Measurements from ENCODE around the gene IRF8. TPM values are rescaled to one million over a fixed set of nuclear protein-coding genes. Genes with fewer than 3 reads are reported as not detected.

Gene IRF8
- total and polyA plus RNA-seq, 2 of the 4 experiments (the other 2 are of a cell fraction): not detected

DNA sequence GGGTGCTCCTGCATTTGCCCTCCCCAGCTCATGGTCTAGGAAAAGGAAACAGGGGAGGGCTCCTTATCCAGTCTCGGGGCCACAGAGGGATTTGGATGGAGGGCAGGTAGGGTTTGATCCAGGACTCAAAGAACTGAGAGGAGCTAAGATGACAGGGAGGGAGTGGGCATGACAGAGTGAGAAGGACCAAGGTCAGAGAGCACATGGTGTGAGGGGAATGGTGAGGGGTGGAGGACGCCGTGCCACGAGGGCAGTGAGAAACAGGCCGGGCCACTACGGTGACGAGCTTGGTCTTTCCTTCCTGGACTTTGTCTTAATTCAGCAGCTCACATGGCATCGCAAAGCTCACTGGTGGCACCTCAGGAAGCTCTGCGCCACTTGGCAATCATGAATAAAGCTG, 35.2 kb downstream of the IRF8 start:
- intact Hi-C loops (cut with micrococcal nuclease): no loop called here
- no peak overlapping the region for H3K27ac ChIP-seq (ENCODE audit: insufficient read depth, low read length)
- H2AK9ac ChIP-seq (replicated peaks; ENCODE audit: low read depth, low read length, poor library complexity): no peak overlapping the region
- no peak overlapping the region for H2AK5ac ChIP-seq (ENCODE audit: low read depth, low read length)
- no TSS peak for BruUV-seq (replicated peaks)
- no peak overlapping the region for H3K4ac ChIP-seq (ENCODE audit: low read depth, low read length)
- H3K9ac ChIP-seq (ENCODE audit: low read depth, low read length): no peak overlapping the region
- no peak overlapping the region for H2BK15ac ChIP-seq (ENCODE audit: low read depth, low read length)
- WGBS, 2 experiments (ENCODE audit: extremely low coverage in 2 of 2, insufficient read length in 1 of 2): 69% methylated on average over 5 of the region's 9 CpGs; no CpG with 5 or more reads in 1 of the 2 experiments
- no peak for DNase-seq
- H3K4me1 ChIP-seq (ENCODE audit: control insufficient read depth, insufficient read depth, low read length): no peaks in the 10 kb centered on the region
- ChIA-PET CTCF (interaction anchor here (1.5 kb wide), 1 partner anchor 16 kb away, joined by 3 read pairs; no protein-coding TSS in a partner anchor), POLR2A (ENCODE audit: unreplicated experiment) (no interaction called here)
- H3K23ac ChIP-seq (ENCODE audit: low read depth, low read length): no peak overlapping the region
- no peaks in the 10 kb centered on the region for H3K9me1 ChIP-seq (ENCODE audit: insufficient read depth, low read length)
- no peak overlapping the region for H3K4me2 ChIP-seq (ENCODE audit: low read depth, low read length)
- no peaks in the 10 kb centered on the region for H3K9me3 ChIP-seq (ENCODE audit: control insufficient read depth, insufficient read depth, low read length)
- no peaks in the 10 kb centered on the region for H3K36me3 ChIP-seq (ENCODE audit: control insufficient read depth, insufficient read depth, low read length)
- no peak overlapping the region for H4K5ac ChIP-seq (ENCODE audit: low read depth, low read length)
- H3K14ac ChIP-seq (replicated peaks; ENCODE audit: low read depth, low read length): no peak overlapping the region
- dilution Hi-C loops (cut with HindIII; ENCODE audit: low sequenced_read_pairs, unreplicated experiment): no loop called here
- TF ChIP-seq MXI1 (IDR thresholded peaks at IDR 0.05; ENCODE audit: borderline replicate concordance, low read depth, low read length): no peak
- TF ChIP-seq, protein P1, sequence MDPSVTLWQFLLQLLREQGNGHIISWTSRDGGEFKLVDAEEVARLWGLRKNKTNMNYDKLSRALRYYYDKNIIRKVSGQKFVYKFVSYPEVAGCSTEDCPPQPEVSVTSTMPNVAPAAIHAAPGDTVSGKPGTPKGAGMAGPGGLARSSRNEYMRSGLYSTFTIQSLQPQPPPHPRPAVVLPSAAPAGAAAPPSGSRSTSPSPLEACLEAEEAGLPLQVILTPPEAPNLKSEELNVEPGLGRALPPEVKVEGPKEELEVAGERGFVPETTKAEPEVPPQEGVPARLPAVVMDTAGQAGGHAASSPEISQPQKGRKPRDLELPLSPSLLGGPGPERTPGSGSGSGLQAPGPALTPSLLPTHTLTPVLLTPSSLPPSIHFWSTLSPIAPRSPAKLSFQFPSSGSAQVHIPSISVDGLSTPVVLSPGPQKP (IDR thresholded peaks at IDR 0.05; ENCODE audit: borderline replicate concordance, low read depth, low read length): no peak
- TF ChIP-seq RFX5 (IDR thresholded peaks at IDR 0.05; ENCODE audit: low read depth, low read length): no peak
- no peak for TF ChIP-seq MAFK (IDR thresholded peaks at IDR 0.05; ENCODE audit: low read depth, low read length)
- TF ChIP-seq CEBPB (IDR thresholded peaks at IDR 0.05; ENCODE audit: low read depth, low read length): no peak
- no peak for TF ChIP-seq MAZ (IDR thresholded peaks at IDR 0.05; ENCODE audit: borderline replicate concordance, low read depth, low read length)
- TF ChIP-seq BHLHE40 (IDR thresholded peaks at IDR 0.05; ENCODE audit: low read depth, low read length): no peak
- no peak for TF ChIP-seq RCOR1 (IDR thresholded peaks at IDR 0.05; ENCODE audit: insufficient replicate concordance, low read length)
- no peak for TF ChIP-seq NFE2L2 (IDR thresholded peaks at IDR 0.05; ENCODE audit: low read depth, low read length)
- no peak for TF ChIP-seq FOS (IDR thresholded peaks at IDR 0.05; ENCODE audit: low read depth, low read length)
- no peak for TF ChIP-seq CHD1 (IDR thresholded peaks at IDR 0.05; ENCODE audit: low read depth, low read length)
- no peak for TF ChIP-seq CTCF (conservative IDR thresholded peaks at IDR 0.05; ENCODE audit: low read depth, low read length)
- no peak for TF ChIP-seq RAD21 (IDR thresholded peaks at IDR 0.05; ENCODE audit: low read length)
- TF ChIP-seq POLR2A (IDR thresholded peaks at IDR 0.05; ENCODE audit: low read depth, low read length): no peak
- no peak for TF ChIP-seq USF2 (IDR thresholded peaks at IDR 0.05; ENCODE audit: low read depth, low read length)
- ATAC-seq (ENCODE audit: low read depth): no peak
- H4K91ac ChIP-seq (ENCODE audit: insufficient read depth, low read depth, low read length): no peak overlapping the region
- no peak overlapping the region for H4K8ac ChIP-seq (ENCODE audit: low read depth in 2 of 2, low read length in 2 of 2)
- H2BK120ac ChIP-seq (ENCODE audit: low read depth, low read length): no peak overlapping the region
- H3K18ac ChIP-seq (ENCODE audit: low read depth, low read length): no peak overlapping the region
- no peak overlapping the region for H3K56ac ChIP-seq (ENCODE audit: extremely low read depth, insufficient read depth, low read length)
- H2AFZ ChIP-seq (replicated peaks; ENCODE audit: low read length, poor library complexity): no peak overlapping the region
- in situ Hi-C loops (cut with MboI; ENCODE audit: low sequenced_read_pairs): no loop called here
- no peaks in the 10 kb centered on the region for H4K20me1 ChIP-seq (ENCODE audit: insufficient read depth, low read length)
- peaks cover 79% of the 10 kb centered on the region for H3K27me3 ChIP-seq (ENCODE audit: control insufficient read depth, insufficient read depth, low read length)
- H2BK5ac ChIP-seq (ENCODE audit: low read depth, low read length, poor library complexity, severe bottlenecking): no peak overlapping the region
- no peak overlapping the region for H3K4me3 ChIP-seq (ENCODE audit: insufficient read depth, low read depth, low read length)
- H3K79me1 ChIP-seq (ENCODE audit: low read depth in 1 of 2, low read length in 2 of 2): no peaks in the 10 kb centered on the region
- no peak overlapping the region for H2BK20ac ChIP-seq (ENCODE audit: low read depth, low read length)
